ENCODE measurements around the gene CREBZF.
A peak's percentile ranks its signal among the peaks of the same experiment; 100 is the strongest.

The CREBZF gene

GRCh38 chr11:85647604-85648299 is 17.2 kb downstream of the CREBZF start, which contains the start of gene TMEM126A (continued):
- TF ChIP-seq RBAK (tag by site-specific recombination; IDR thresholded peaks at IDR 0.05) (no peak), FEZF1 (tag by site-specific recombination; IDR thresholded peaks at IDR 0.05) (no peak), ZFP41 (tag by site-specific recombination; IDR thresholded peaks at IDR 0.05; ENCODE audit: borderline replicate concordance) (no peak), ZNF157 (tag by site-specific recombination; IDR thresholded peaks at IDR 0.05) (no peak), ZNF311 (tag by site-specific recombination; IDR thresholded peaks at IDR 0.05; ENCODE audit: borderline replicate concordance) (no peak), ZNF394 (tag by site-specific recombination; IDR thresholded peaks at IDR 0.05; ENCODE audit: borderline replicate concordance) (peak; percentile 35; the same call in 1 of the 2 replicates), PRDM1 (tag by site-specific recombination; IDR thresholded peaks at IDR 0.05) (peak; percentile 65; the same call in 1 of the 2 replicates), ZNF280C (tag by site-specific recombination; IDR thresholded peaks at IDR 0.05) (no peak), ZBTB11 (tag by site-specific recombination; conservative IDR thresholded peaks at IDR 0.05; ENCODE audit: low read depth) (no peak), AEBP2 (tag by site-specific recombination; IDR thresholded peaks at IDR 0.05; ENCODE audit: borderline replicate concordance) (no peak), ZNF501 (tag by site-specific recombination; IDR thresholded peaks at IDR 0.05) (peak; percentile 71; the same call in 1 of the 2 replicates), ZNF2 (tag by site-specific recombination; IDR thresholded peaks at IDR 0.05) (no peak), ZNF335 (tag by site-specific recombination; conservative IDR thresholded peaks at IDR 0.05) (peak; percentile 42), ZNF664 (tag by site-specific recombination; IDR thresholded peaks at IDR 0.05) (no peak), ZNF449 (tag by site-specific recombination; IDR thresholded peaks at IDR 0.05) (no peak), ZNF48 (tag by site-specific recombination; IDR thresholded peaks at IDR 0.05) (no peak), SP3 (tag by site-specific recombination; IDR thresholded peaks at IDR 0.05) (peak; percentile 84), ZEB2 (tag by site-specific recombination; IDR thresholded peaks at IDR 0.05) (peak; percentile 75), KLF10 (tag by site-specific recombination; IDR thresholded peaks at IDR 0.05) (peak; percentile 95), ZBTB7A (tag by site-specific recombination; IDR thresholded peaks at IDR 0.05; ENCODE audit: low read depth) (no peak), MEIS1 (CRISPR knock-in tag; IDR thresholded peaks at IDR 0.05; ENCODE audit: borderline replicate concordance) (no peak), ZNF645 (tag by site-specific recombination; IDR thresholded peaks at IDR 0.05) (no peak), ZNF701 (tag by site-specific recombination; IDR thresholded peaks at IDR 0.05) (no peak), YY1 (tag by site-specific recombination; IDR thresholded peaks at IDR 0.05) (peak; percentile 75), BCL6B (tag by site-specific recombination; IDR thresholded peaks at IDR 0.05) (no peak), ZNF654 (tag by site-specific recombination; IDR thresholded peaks at IDR 0.05; ENCODE audit: low read depth) (no peak)
- TF ChIP-seq, protein P1, sequence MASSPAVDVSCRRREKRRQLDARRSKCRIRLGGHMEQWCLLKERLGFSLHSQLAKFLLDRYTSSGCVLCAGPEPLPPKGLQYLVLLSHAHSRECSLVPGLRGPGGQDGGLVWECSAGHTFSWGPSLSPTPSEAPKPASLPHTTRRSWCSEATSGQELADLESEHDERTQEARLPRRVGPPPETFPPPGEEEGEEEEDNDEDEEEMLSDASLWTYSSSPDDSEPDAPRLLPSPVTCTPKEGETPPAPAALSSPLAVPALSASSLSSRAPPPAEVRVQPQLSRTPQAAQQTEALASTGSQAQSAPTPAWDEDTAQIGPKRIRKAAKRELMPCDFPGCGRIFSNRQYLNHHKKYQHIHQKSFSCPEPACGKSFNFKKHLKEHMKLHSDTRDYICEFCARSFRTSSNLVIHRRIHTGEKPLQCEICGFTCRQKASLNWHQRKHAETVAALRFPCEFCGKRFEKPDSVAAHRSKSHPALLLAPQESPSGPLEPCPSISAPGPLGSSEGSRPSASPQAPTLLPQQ (tag by site-specific recombination; IDR thresholded peaks at IDR 0.05) = 0 out of 2 replicates have a peak, but pooled peaks have one; percentile 12

Data from HEK293 (cell line).